ENCODE results near the gene B4GALT1.

GRCh38 chr9:33148367-33149014 is 18.6 kb downstream of the B4GALT1 start:
- TF ChIP-seq EP300 (IDR thresholded peaks at IDR 0.05) (no peak), CTCF (IDR thresholded peaks at IDR 0.05) (no peak)

Measured in ovary (tissue), 3 donors.